Calu3 (cell line): ENCODE measurements around the gene FGF18. TPM values are rescaled to one million over a fixed set of nuclear protein-coding genes. Genes with fewer than 3 reads are reported as not detected.

Source experiments
- BruUV-seq: library from RNA; stranded (reverse); fragments of 400-500 nt; replicated peaks from 2 replicates; lab custom pipeline; 2021; lab: Mats Ljungman, UMichigan
- CTCF ChIA-PET: fragments of 300-600 bp; sonication (Branson Sonifier 250); formaldehyde crosslinking; loops from one replicate; lab custom pipeline; 2022; ENCODE audit warnings: antibody characterized with exemption; lab: Charles Lee
- DNase-seq: peaks from one replicate; pipeline ENCODE4 v3.0.0; 2022
- H3K27ac Mint-ChIP-seq: one replicate; pipeline ENCODE4 v1.8.0; 2022; ENCODE audit warnings: mixed read lengths; ENCODE audit not compliant: unreplicated experiment
- H3K27me3 Mint-ChIP-seq: one replicate; pipeline ENCODE4 v1.8.0; 2022; ENCODE audit warnings: mixed read lengths; ENCODE audit not compliant: unreplicated experiment
- H3K36me3 Mint-ChIP-seq: one replicate; pipeline ENCODE4 v1.8.0; 2022; ENCODE audit warnings: mild to moderate bottlenecking, moderate library complexity, mixed read lengths; ENCODE audit not compliant: insufficient read depth, unreplicated experiment
- H3K4me1 Mint-ChIP-seq: one replicate; pipeline ENCODE4 v1.8.0; 2022; ENCODE audit warnings: mild to moderate bottlenecking, low read depth, mixed read lengths; ENCODE audit not compliant: unreplicated experiment
- H3K4me3 Mint-ChIP-seq: one replicate; pipeline ENCODE4 v1.8.0; 2022; ENCODE audit warnings: mild to moderate bottlenecking, low read depth, moderate library complexity, mixed read lengths; ENCODE audit not compliant: unreplicated experiment
- H3K9me3 Mint-ChIP-seq: one replicate; pipeline ENCODE4 v1.8.0; 2022; ENCODE audit warnings: low read depth, mixed read lengths; ENCODE audit not compliant: unreplicated experiment
- intact Hi-C: fragments of 100-400 bp; cut with micrococcal nuclease; formaldehyde crosslinking; loops from one replicate; pipeline ENCODE4 v1.10.0; 2022; ENCODE audit not compliant: unreplicated experiment
- total RNA-seq: library from RNA; stranded (reverse); gene quantifications from 2 replicates; pipeline ENCODE4 v1.2.3, GENCODE V29; 2022
- TF ChIP-seq, protein P1 (sequence below): fragments of 200-600 bp; IDR thresholded peaks from one replicate; pipeline ENCODE4 v1.8.0; 2022; ENCODE audit warnings: antibody characterized with exemption; ENCODE audit not compliant: unreplicated experiment

The FGF18 gene
- total RNA-seq, 1 experiment from 2014 or later, result 0.76 TPM

DNA sequence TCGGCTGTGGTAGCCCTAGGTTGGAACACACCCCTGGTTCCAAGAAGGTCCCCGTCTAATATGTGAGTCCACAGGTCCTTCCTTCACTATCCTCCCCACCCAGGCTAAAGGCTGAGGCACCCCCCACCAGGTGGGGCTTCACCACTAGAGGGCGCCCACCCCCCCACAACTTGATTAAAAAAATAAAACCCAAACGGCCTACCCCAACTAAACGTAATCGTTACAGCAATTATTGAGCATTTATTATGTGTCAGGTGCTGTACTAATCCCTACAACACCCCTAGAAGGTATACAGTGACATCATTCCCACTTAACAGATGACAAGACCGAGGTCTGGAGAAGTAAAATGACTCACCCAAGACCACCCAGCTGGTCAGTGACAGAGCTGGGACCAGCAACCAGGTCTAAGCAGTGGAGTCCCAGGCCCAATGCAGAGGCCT is 65.0 kb downstream of the FGF18 start:
- H3K9me3 Mint-ChIP-seq, result no peaks in the 10 kb centered on the region
- peaks cover 88% of the 10 kb centered on the region for H3K27me3 Mint-ChIP-seq
- DNase-seq, result peak; percentile 57
- CTCF ChIA-PET, result interaction anchor here (0.7 kb wide), 1 partner anchor 163 kb away, joined by 3 read pairs; no protein-coding TSS in a partner anchor
- intact Hi-C loops, result loop anchor here (2.0 kb wide), 1 partner anchor 422 kb away; no protein-coding TSS in a partner anchor
- BruUV-seq, result no TSS peak
- no peaks in the 10 kb centered on the region for H3K36me3 Mint-ChIP-seq
- H3K27ac Mint-ChIP-seq, result no peak overlapping the region
- no peak overlapping the region for H3K4me3 Mint-ChIP-seq
- TF ChIP-seq, protein P1, sequence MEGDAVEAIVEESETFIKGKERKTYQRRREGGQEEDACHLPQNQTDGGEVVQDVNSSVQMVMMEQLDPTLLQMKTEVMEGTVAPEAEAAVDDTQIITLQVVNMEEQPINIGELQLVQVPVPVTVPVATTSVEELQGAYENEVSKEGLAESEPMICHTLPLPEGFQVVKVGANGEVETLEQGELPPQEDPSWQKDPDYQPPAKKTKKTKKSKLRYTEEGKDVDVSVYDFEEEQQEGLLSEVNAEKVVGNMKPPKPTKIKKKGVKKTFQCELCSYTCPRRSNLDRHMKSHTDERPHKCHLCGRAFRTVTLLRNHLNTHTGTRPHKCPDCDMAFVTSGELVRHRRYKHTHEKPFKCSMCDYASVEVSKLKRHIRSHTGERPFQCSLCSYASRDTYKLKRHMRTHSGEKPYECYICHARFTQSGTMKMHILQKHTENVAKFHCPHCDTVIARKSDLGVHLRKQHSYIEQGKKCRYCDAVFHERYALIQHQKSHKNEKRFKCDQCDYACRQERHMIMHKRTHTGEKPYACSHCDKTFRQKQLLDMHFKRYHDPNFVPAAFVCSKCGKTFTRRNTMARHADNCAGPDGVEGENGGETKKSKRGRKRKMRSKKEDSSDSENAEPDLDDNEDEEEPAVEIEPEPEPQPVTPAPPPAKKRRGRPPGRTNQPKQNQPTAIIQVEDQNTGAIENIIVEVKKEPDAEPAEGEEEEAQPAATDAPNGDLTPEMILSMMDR, result peak; percentile 93
- H3K4me1 Mint-ChIP-seq, result no peaks in the 10 kb centered on the region

DNA sequence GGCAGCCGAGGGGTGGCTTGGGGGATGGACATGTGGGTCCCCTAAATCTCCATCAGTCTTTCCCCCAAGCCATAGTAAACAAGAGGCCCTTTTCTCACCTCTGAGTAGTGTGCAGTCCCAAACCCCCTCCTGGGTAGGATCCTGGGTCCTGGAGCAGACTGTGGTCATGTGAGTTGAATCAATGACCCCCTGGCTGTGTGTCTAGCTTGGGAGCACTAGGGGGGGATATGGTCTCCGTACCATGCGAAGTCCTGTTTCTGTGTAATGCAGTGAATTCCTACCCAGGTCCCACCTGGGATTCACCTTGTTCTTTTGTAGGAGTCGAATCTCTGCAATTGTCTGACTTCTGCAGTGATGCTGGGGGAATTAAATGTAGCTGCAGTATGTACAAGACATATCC is 66.2 kb downstream of the FGF18 start:
- Mint-ChIP-seq H3K27ac (no peak overlapping the region), H3K9me3 (no peaks in the 10 kb centered on the region), H3K36me3 (no peaks in the 10 kb centered on the region), H3K4me1 (no peaks in the 10 kb centered on the region), H3K27me3 (peaks cover 88% of the 10 kb centered on the region), H3K4me3 (no peak overlapping the region)
- TF ChIP-seq, protein P1, result no peak
- DNase-seq, result no peak
- CTCF ChIA-PET, result interaction anchor here (0.8 kb wide), 1 partner anchor 110 kb away, joined by 3 read pairs; no protein-coding TSS in a partner anchor
- no TSS peak for BruUV-seq
- intact Hi-C loops, result loop anchor here (2.0 kb wide), 1 partner anchor 421 kb away; no protein-coding TSS in a partner anchor

DNA sequence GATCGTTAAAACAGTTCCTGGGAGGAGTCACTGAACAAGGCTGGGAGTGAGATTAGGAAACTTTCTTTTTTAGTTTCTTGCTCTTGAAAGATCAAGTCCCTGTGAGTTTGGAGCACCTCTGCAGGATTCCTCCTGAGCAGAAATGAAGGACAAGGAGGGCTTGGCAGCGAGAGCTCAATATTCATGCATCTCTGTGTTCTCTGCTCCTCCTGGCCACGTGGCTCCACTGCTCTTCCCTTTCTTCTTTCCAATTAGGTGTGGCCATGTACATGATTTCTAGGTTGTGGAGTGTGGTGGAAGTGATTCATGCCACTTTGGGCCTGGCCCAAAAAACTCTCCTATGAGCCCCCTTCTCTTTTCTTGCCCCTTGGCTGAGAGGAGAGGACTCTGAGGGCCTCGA is 67.2 kb downstream of the FGF18 start:
- Mint-ChIP-seq H3K9me3 (no peaks in the 10 kb centered on the region), H3K36me3 (no peaks in the 10 kb centered on the region), H3K27me3 (peaks cover 86% of the 10 kb centered on the region), H3K4me3 (no peak overlapping the region), H3K27ac (no peak overlapping the region), H3K4me1 (no peaks in the 10 kb centered on the region)
- TF ChIP-seq, protein P1, result no peak
- BruUV-seq, result no TSS peak
- intact Hi-C loops, result no loop called here
- no peak for DNase-seq
- CTCF ChIA-PET, result interaction anchor here (0.8 kb wide), 1 partner anchor 109 kb away, joined by 3 read pairs; no protein-coding TSS in a partner anchor

DNA sequence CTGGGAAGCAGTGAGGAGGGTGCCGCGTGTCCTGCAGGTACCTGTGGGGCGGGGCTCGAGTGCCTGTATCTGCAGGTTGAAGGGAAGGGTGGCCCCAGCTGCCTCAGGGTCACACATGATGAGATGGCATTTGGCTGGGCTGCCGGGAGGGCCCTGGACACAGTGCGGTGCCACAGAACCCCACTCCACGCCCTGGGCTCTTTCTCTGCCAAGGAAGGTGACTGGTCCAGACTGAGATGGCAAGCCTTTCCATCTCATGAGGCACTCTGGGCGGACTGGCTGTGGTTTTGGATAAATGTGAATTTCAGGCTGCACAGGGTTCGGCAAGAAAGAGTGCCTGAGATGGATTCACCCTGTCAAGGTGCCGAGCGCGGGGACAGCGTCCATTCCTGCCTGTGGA is 69.4 kb downstream of the FGF18 start:
- TF ChIP-seq, protein P1, result no peak
- no peak for DNase-seq
- H3K36me3 Mint-ChIP-seq, result no peaks in the 10 kb centered on the region
- no peak overlapping the region for H3K27ac Mint-ChIP-seq
- no peaks in the 10 kb centered on the region for H3K9me3 Mint-ChIP-seq
- intact Hi-C loops, result no loop called here
- H3K4me1 Mint-ChIP-seq, result peaks cover 5% of the 10 kb centered on the region
- no peak overlapping the region for H3K4me3 Mint-ChIP-seq
- CTCF ChIA-PET, result interaction anchor here (1.3 kb wide), 1 partner anchor 102 kb away, joined by 3 read pairs; no protein-coding TSS in a partner anchor
- no TSS peak for BruUV-seq
- peaks cover 64% of the 10 kb centered on the region for H3K27me3 Mint-ChIP-seq
